T1000 (cell line): Measurements from ENCODE around the gene OR52B2.
"Not testable (repeated sequence)": the region's sequence is repeated elsewhere in the genome, so short reads cannot be mapped to it uniquely, and the experiment has no call there.

Experiments
- DNase-seq: peaks from one replicate; lab custom pipeline; 2025; ENCODE audit warnings: mixed read lengths; lab: John Stamatoyannopoulos, UW

The OR52B2 gene

GRCh38 chr11:6152126-6152525 lies 18.0 kb downstream of the OR52B2 start:
- DNase-seq: no peak

GRCh38 chr11:6151117-6151516 lies 19.0 kb downstream of the OR52B2 start:
- DNase-seq: no peak

- DNase-seq: not testable (repeated sequence)
Measured at GRCh38 chr11:6143737-6144136, 26.4 kb downstream of the OR52B2 start.

- no peak for DNase-seq
Measured at GRCh38 chr11:6142936-6143335, 27.2 kb downstream of the OR52B2 start.

GRCh38 chr11:6135936-6136335 lies 34.2 kb downstream of the OR52B2 start:
- DNase-seq: not testable (repeated sequence)

GRCh38 chr11:6132431-6132830 lies 37.7 kb downstream of the OR52B2 start:
- no peak for DNase-seq

GRCh38 chr11:6129635-6130034 lies 40.5 kb downstream of the OR52B2 start:
- no peak for DNase-seq

- DNase-seq: no peak
Measured at GRCh38 chr11:6129011-6129410, 41.1 kb downstream of the OR52B2 start.

GRCh38 chr11:6127881-6128280 lies 42.2 kb downstream of the OR52B2 start:
- no peak for DNase-seq

GRCh38 chr11:6124245-6124644 lies 45.9 kb downstream of the OR52B2 start:
- no peak for DNase-seq
